ENCODE results near the gene FAM180A.

Gene FAM180A

GRCh38 chr7:135771961-135772638, 23.5 kb upstream of the FAM180A start:
- in situ Hi-C loops (cut with MboI; ENCODE audit: low sequenced_read_pairs): no loop called here

GRCh38 chr7:135771051-135771450, 22.4 kb upstream of the FAM180A start:
- in situ Hi-C loops (cut with MboI; ENCODE audit: low sequenced_read_pairs): no loop called here

DNA sequence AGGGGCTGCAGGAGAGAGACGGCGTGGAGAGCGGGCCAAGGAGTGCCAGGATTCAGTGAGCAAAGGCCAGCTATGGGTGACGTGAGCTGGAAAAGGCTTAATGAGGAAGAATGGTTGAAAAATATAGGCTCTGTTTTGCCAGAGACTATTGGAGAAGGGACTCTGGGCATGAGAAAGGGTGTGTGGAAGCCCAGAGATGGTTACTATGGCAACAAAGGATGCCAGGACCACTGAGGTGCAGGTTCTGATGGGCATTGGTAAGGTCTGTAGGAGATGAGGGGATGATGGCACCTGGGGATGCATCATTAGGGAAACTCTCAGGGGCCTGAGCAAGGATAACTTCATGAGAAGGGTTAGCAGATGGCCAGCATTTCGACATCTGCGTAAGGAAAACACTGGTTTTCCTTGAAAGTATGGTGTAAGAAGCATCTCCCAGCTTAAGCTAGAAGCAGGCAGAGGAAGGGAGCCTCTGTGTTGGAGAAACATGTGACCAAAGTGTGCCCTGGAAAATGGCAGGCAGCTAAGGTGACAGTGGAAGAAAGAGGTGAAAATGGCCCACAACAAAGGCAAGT, 21.6 kb upstream of the FAM180A start:
- in situ Hi-C loops (cut with MboI; ENCODE audit: low sequenced_read_pairs): no loop called here

DNA sequence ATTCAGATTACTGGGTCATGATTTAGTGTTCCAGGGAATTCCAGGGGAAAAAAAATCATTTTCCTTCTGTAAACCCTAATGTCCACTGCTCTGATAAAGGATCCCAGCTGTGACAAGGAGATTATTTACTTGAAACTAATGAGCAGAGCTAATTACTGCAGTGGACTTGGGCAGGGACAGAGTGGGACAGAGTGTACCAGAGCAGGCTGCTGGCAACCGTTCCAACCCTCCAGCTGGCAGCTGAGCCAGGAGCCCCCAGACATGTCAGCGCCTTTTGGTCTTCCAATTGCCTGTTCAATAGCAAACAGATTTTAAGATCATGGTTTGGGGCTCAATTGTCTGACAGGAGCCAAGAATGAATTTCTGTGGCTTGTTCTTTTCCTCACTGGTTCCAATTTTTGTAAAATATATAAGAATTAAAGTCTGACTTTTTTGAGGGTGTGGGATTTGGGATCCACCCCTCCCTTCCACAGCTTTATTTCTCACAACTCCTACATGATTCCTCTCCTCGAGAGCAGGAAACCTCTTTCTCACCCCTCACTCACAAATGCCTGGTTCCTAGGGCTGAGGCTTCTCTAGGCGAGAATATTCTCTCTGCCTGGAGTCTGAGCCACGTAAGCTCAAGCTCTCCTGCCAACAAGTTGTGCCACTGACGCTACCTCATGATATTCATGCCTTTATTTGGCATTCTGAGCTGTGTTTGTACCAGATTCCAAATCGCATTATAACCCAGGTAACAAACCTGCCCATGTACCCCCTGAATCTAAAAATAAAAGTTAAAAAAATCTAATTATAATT, 20.6 kb upstream of the FAM180A start:
- in situ Hi-C loops (cut with MboI; ENCODE audit: low sequenced_read_pairs): no loop called here

GRCh38 chr7:135768467-135768866, 19.9 kb upstream of the FAM180A start:
- in situ Hi-C loops (cut with MboI; ENCODE audit: low sequenced_read_pairs): no loop called here

GRCh38 chr7:135768064-135768463, 19.5 kb upstream of the FAM180A start:
- in situ Hi-C loops (cut with MboI; ENCODE audit: low sequenced_read_pairs): no loop called here

- in situ Hi-C loops (cut with MboI; ENCODE audit: low sequenced_read_pairs): no loop called here
These were observed 14.6 kb upstream of the FAM180A start for GRCh38 chr7:135763261-135763660.

DNA sequence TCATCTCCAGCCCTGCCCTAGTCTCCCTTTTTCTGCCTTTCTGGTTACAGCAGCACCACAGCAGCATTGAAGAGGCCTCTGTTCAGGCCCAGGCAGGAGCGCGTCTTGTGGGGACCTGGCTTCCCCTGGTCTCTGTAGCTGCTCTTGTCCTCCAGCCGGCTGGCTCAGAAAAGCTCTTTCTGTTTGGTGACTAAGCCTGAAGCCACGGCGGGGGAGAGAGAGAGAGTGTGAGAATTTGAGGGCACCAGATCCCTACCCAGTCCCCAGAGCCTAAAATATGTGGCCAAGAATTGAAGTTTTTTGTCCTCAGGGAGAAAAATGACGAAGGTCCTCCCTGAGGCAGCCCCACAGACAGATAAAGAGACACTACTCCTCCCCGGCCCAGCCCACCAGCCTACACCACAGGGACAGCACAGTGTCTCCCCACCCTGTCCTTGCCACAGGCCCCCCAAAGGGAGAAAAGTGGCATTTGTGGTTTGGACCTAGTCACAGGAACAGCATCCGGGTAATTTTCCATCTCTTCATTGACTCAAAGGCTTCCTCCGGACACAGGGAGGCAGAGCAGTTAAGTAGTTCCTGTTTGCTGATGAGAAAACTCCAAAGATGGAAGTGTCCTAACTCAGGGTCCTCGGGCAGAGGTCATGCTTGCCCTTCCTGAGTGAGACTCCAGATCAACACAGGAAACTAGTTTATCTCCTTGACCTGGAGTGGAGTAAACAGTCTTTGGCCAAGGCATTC, 13.3 kb upstream of the FAM180A start:
- in situ Hi-C loops (cut with MboI; ENCODE audit: low sequenced_read_pairs): no loop called here

GRCh38 chr7:135759532-135759931, 10.9 kb upstream of the FAM180A start:
- in situ Hi-C loops (cut with MboI; ENCODE audit: low sequenced_read_pairs): no loop called here

DNA sequence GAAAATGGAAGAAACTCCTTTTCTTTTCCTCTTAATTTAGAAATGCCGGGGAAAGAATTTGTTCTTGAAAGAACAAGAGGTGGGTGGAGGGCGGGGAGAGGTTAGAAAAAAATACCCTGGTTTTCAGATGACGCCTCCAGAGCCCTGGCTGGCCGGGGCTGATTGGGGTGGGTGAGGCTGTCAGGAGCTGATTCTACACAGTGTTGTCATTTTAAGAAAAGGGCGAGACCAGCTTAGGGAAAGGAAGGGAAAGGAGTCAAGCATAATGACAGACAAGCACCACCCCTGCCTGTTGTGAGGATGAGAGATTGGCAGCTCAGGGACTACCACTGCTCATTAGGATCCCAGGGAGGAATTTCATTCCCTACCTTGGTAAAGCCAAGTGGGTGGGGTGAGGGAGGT, 9.9 kb upstream of the FAM180A start:
- in situ Hi-C loops (cut with MboI; ENCODE audit: low sequenced_read_pairs): no loop called here

DNA sequence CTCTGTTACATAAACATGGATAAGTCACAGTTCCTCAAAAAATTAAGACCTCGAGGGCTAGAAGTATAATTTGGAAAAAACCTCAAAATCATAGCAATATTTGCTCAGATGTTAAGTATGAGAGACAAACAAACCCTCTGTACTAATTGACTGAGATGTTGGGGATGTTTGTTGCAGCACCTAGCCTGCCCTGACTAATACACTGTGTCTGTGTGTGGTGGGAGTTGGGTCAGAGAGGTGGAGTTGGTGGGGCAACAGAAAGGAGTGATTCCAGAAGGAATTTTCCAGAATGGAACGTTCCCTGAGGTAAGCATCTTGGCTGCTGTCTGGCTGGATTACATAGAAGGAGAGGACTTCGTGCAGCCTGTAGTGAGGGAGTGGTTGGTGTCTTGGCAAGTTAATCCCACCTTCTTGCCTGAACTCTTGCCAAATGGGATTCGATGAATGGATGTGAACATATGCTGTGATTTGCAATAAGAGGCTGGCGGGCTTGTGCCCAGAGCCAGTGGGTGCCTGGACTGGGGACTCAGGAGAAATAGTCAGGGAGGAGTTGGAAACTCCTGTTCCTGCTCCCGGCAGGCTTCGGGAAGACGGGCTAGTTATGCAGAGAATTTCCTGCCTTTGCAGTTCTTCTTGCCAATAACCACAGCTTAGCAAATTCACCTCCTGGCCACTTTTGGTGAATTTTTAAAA, 9.3 kb upstream of the FAM180A start:
- in situ Hi-C loops (cut with MboI; ENCODE audit: low sequenced_read_pairs): no loop called here

GRCh38 chr7:135756191-135756590, 7.6 kb upstream of the FAM180A start:
- in situ Hi-C loops (cut with MboI; ENCODE audit: low sequenced_read_pairs): no loop called here

- in situ Hi-C loops (cut with MboI; ENCODE audit: low sequenced_read_pairs): no loop called here
These were observed 6.7 kb upstream of the FAM180A start for GRCh38 chr7:135755351-135755753.

- in situ Hi-C loops (cut with MboI; ENCODE audit: low sequenced_read_pairs): no loop called here
These were observed 5.2 kb upstream of the FAM180A start for GRCh38 chr7:135753616-135754413.

GRCh38 chr7:135747366-135747765, 1.2 kb downstream of the FAM180A start:
- in situ Hi-C loops (cut with MboI; ENCODE audit: low sequenced_read_pairs): no loop called here

- in situ Hi-C loops (cut with MboI; ENCODE audit: low sequenced_read_pairs): no loop called here
These were observed 2.8 kb downstream of the FAM180A start for GRCh38 chr7:135745703-135746312.

- in situ Hi-C loops (cut with MboI; ENCODE audit: low sequenced_read_pairs): no loop called here
These were observed 3.5 kb downstream of the FAM180A start for GRCh38 chr7:135744938-135745702.

- in situ Hi-C loops (cut with MboI; ENCODE audit: low sequenced_read_pairs): no loop called here
These were observed 4.5 kb downstream of the FAM180A start for GRCh38 chr7:135743907-135744731.
